ENCODE measurements around the gene TCF12. TPM values are rescaled to one million over a fixed set of nuclear protein-coding genes. Genes with fewer than 3 reads are reported as not detected.
"Not testable (repeated sequence)": the region's sequence is repeated elsewhere in the genome, so short reads cannot be mapped to it uniquely, and the experiment has no call there.

TCF12 gene
- total and polyA plus RNA-seq, 2 donors (not counting 3 experiments of a cell fraction or from before 2014, with no cell fraction given), result 72.1 to 133 TPM

DNA sequence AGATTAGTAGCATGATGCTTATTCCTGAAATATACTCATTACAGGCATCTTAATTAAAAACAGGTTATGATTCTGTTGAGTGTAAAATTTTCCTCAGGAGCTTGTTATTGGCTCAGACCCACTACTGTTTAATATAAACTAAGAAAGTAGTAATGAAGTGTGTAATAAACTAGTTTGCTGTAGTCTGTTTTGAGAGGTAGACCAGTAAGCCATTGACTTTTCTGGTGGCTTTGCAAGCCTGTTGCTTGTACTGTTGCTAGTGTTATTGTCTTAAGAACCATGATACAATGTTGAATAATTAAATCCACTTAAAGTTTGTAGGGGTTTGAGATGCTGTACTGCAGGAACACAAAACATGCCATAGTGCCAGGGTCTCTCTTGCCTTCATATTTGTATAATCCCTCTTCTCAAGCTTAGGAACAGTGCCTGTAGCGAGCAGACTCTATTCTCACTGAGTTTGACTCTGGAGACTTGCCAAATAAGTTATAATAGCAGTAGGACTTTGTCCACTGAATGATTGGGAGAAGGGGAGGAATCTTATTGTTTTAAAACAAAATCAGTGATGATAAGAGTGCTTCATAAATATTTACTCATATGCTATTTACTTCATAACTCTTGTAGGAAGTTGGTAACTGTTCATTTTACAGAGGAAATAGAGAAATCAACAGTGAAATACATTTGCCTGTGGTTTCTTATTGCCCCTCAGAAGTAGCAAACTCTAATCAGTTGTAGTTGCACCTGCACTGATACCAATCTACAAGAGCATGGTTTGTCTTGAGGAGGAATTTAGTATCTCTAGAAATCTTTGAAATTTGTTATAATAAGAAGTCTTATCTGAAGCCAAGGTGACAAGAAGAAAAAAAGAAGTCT, 13.4 kb downstream of the TCF12 start:
- Histone ChIP-seq H3K36me3 (ENCODE audit: control insufficient read depth in 2 of 2, extremely low read depth in 1 of 2, insufficient read depth in 2 of 2, low read length in 2 of 2) (peaks cover 4 to 6% of the 10 kb centered on the region in 2 experiments), H3K27ac (ENCODE audit: insufficient read depth, low read depth, low read length) (no peak overlapping the region), H3K4me2 (ENCODE audit: insufficient read depth, low read length) (no peak overlapping the region), H3K9me1 (replicated peaks; ENCODE audit: control insufficient read depth, extremely low read depth, insufficient read depth, low read length) (no peaks in the 10 kb centered on the region), H2AFZ (ENCODE audit: low read depth, low read length) (no peak overlapping the region), H4K20me1 (replicated peaks; ENCODE audit: control insufficient read depth, extremely low read depth, insufficient read depth, low read length) (peaks cover 22% of the 10 kb centered on the region), H3K79me2 (ENCODE audit: control insufficient read depth, insufficient read depth, low read length) (peaks cover 97% of the 10 kb centered on the region), H3K27me3 (ENCODE audit: control insufficient read depth in 2 of 2, insufficient read depth in 2 of 2, low read length in 2 of 2) (no peaks in the 10 kb centered on the region), H3K4me3 (replicated peaks in 1 of 3; ENCODE audit: insufficient read depth in 1 of 3, low read depth in 1 of 3, low read length in 3 of 3) (no peak overlapping the region), H3K9me3 (replicated peaks; ENCODE audit: control insufficient read depth, insufficient read depth, low read length) (no peaks in the 10 kb centered on the region), H3K4me1 (ENCODE audit: control insufficient read depth, extremely low read depth, insufficient read depth, low read length) (peaks cover 8% of the 10 kb centered on the region), H3K9ac (replicated peaks; ENCODE audit: extremely low read depth, insufficient read depth, low read length) (no peak overlapping the region)
- intact Hi-C loops (cut with micrococcal nuclease), result no loop called here
- ChIA-PET CTCF (interaction anchor here (1.3 to 1.7 kb wide), 2 partner anchors 75 to 441 kb away, joined by 3 to 5 read pairs; no protein-coding TSS in a partner anchor), POLR2A (no interaction called here)
- TF ChIP-seq FOS (IDR thresholded peaks at IDR 0.05; ENCODE audit: borderline replicate concordance, insufficient read depth, low read length) (no peak), POLR2AphosphoS5 (IDR thresholded peaks at IDR 0.05; ENCODE audit: insufficient read depth, low read depth, low read length) (no peak), MYC (IDR thresholded peaks at IDR 0.05; ENCODE audit: low read depth, low read length) (no peak), GATA2 (IDR thresholded peaks at IDR 0.05; ENCODE audit: insufficient read depth, insufficient read length, low read depth, low read length) (no peak), POLR2A (IDR thresholded peaks at IDR 0.05; ENCODE audit: low read depth, low read length) (no peak), EZH2 (IDR thresholded peaks at IDR 0.05; ENCODE audit: borderline replicate concordance, low read depth, low read length, severe bottlenecking) (no peak), JUN (IDR thresholded peaks at IDR 0.05; ENCODE audit: borderline replicate concordance, insufficient read depth, insufficient read length, low read depth) (no peak)
- TF ChIP-seq, protein P1, sequence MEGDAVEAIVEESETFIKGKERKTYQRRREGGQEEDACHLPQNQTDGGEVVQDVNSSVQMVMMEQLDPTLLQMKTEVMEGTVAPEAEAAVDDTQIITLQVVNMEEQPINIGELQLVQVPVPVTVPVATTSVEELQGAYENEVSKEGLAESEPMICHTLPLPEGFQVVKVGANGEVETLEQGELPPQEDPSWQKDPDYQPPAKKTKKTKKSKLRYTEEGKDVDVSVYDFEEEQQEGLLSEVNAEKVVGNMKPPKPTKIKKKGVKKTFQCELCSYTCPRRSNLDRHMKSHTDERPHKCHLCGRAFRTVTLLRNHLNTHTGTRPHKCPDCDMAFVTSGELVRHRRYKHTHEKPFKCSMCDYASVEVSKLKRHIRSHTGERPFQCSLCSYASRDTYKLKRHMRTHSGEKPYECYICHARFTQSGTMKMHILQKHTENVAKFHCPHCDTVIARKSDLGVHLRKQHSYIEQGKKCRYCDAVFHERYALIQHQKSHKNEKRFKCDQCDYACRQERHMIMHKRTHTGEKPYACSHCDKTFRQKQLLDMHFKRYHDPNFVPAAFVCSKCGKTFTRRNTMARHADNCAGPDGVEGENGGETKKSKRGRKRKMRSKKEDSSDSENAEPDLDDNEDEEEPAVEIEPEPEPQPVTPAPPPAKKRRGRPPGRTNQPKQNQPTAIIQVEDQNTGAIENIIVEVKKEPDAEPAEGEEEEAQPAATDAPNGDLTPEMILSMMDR (IDR thresholded peaks at IDR 0.05; ENCODE audit: extremely low read depth in 1 of 2, insufficient read depth in 1 of 2, low read depth in 1 of 2, low read length in 2 of 2), result no peak
- TF ChIP-seq, protein P2, sequence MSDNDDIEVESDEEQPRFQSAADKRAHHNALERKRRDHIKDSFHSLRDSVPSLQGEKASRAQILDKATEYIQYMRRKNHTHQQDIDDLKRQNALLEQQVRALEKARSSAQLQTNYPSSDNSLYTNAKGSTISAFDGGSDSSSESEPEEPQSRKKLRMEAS (IDR thresholded peaks at IDR 0.05; ENCODE audit: insufficient read depth, insufficient read length), result no peak
- no TSS peak for BruUV-seq (replicated peaks)
- dilution Hi-C loops (cut with MboI; ENCODE audit: extremely low pct_ligation_motif_present, low sequenced_read_pairs), result no loop called here
- no peak for FAIRE-seq
- DNase-seq (ENCODE audit: low read depth, low spot score), result peak; percentile 50

DNA sequence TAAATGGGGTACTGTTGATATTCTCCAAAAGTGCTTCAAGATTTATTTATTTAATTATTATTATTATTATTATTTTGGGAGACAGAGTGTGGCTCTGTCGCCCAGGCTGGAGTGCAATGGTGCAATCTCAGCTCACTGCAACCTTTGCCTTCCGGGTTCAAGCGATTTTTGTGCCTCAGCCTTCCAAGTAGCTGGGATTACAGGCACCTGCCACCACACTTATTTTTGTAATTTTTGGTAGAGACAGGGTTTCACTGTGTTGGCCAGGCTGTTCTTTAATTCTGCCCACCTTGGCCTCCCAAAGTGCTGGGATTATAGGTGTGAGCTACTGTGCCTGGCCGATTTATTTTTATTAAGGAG, 14.0 kb downstream of the TCF12 start:
- intact Hi-C loops (cut with micrococcal nuclease); BruUV-seq (replicated peaks): not testable (repeated sequence)

More for the DNA sequence above, 14.0 kb downstream of the TCF12 start:
- FAIRE-seq; H3K9me1 ChIP-seq (replicated peaks; ENCODE audit: control insufficient read depth, extremely low read depth, insufficient read depth, low read length); H3K4me3 ChIP-seq (replicated peaks in 1 of 3; ENCODE audit: insufficient read depth in 1 of 3, low read depth in 1 of 3, low read length in 3 of 3); H3K36me3 ChIP-seq (ENCODE audit: control insufficient read depth in 2 of 2, extremely low read depth in 1 of 2, insufficient read depth in 2 of 2, low read length in 2 of 2); H3K4me1 ChIP-seq (ENCODE audit: control insufficient read depth, extremely low read depth, insufficient read depth, low read length); H3K9me3 ChIP-seq (replicated peaks; ENCODE audit: control insufficient read depth, insufficient read depth, low read length); H2AFZ ChIP-seq (ENCODE audit: low read depth, low read length); DNase-seq (ENCODE audit: low read depth, low spot score); H3K4me2 ChIP-seq (ENCODE audit: insufficient read depth, low read length); H3K9ac ChIP-seq (replicated peaks; ENCODE audit: extremely low read depth, insufficient read depth, low read length); POLR2A ChIA-PET; H3K27ac ChIP-seq (ENCODE audit: insufficient read depth, low read depth, low read length); H3K27me3 ChIP-seq (ENCODE audit: control insufficient read depth in 2 of 2, insufficient read depth in 2 of 2, low read length in 2 of 2); dilution Hi-C loops (cut with MboI; ENCODE audit: extremely low pct_ligation_motif_present, low sequenced_read_pairs): not testable (repeated sequence)
- peaks cover 97% of the 10 kb centered on the region for H3K79me2 ChIP-seq (ENCODE audit: control insufficient read depth, insufficient read depth, low read length)
- CTCF ChIA-PET, result interaction anchor here (0.6 to 1.7 kb wide), 4 partner anchors 10 to 441 kb away, joined by 3 to 5 read pairs (median 3); no protein-coding TSS in a partner anchor
- H4K20me1 ChIP-seq (replicated peaks; ENCODE audit: control insufficient read depth, extremely low read depth, insufficient read depth, low read length), result peaks cover 17% of the 10 kb centered on the region
